HCT116 (cell line): Measurements from ENCODE around the gene KMO. TPM values are rescaled to one million over a fixed set of nuclear protein-coding genes. Genes with fewer than 3 reads are reported as not detected.

Source experiments
- ATAC-seq: fragments of 200-7000 bp; cut with Tn5 transposase; 2 replicates; pipeline ENCODE4 v1.9.1; 2020; ENCODE audit warnings: mild to moderate bottlenecking, moderate library complexity
- BruUV-seq: library from RNA; stranded (reverse); fragments of 400-500 nt; replicated peaks from 2 replicates; lab custom pipeline; 2021; lab: Mats Ljungman, UMichigan
- CTCF ChIA-PET: fragments of 300-600 bp; sonication (Branson Sonifier 250); formaldehyde crosslinking; loops from one replicate; lab custom pipeline; 2021; ENCODE audit warnings: antibody characterized with exemption; lab: Charles Lee
- POLR2A ChIA-PET: fragments of 300-600, 350-600 bp; sonication (Branson Sonifier 250); formaldehyde crosslinking; loops from one replicate; lab custom pipeline; 2021; ENCODE audit warnings: antibody characterized with exemption; lab: Charles Lee
- RAD21 ChIA-PET, 2 experiments: fragments of 300-600 bp; sonication (Branson Sonifier 250); formaldehyde crosslinking; loops; one replicate each; lab custom pipeline; 2023; ENCODE audit warnings: low total read pairs in 2 of 2; ENCODE audit not compliant: uncharacterized antibody in 2 of 2, unreplicated experiment in 2 of 2, low non-redundant PET in 1 of 2; lab: Charles Lee
- DNase-seq: peaks from one replicate; pipeline ENCODE4 v3.0.0-alpha.2; 2010; ENCODE audit warnings: low read depth, low spot score
- H2AFZ ChIP-seq: fragments of 200-600 bp; shearing (Covaris generic), sonication (generic); 2 replicates; pipeline ENCODE4 v1.6.1; 2017; ENCODE audit warnings: low read depth, mixed run types, mixed read lengths, antibody characterized with exemption, low read length; ENCODE audit not compliant: poor library complexity, severe bottlenecking
- H3K27ac ChIP-seq: 2 replicates; pipeline ENCODE4 v1.5.1; 2012; ENCODE audit warnings: low read depth, low read length
- H3K27me3 ChIP-seq: fragments of 200-600 bp; sonication (generic); 2 replicates; pipeline ENCODE4 v1.6.1; 2016; ENCODE audit warnings: mixed run types, low read length, mixed read lengths; ENCODE audit not compliant: insufficient read depth
- H3K36me3 ChIP-seq, 2 experiments: fragments of 200-500 bp in 1 of 2; fragments of 200-600 bp in 1 of 2; sonication (Bioruptor generic) in 1 of 2; sonication (generic) in 1 of 2; 2 replicates each; pipeline versions ENCODE4 v1.5.1 to v1.6.1; 2014 to 2016; ENCODE audit warnings: low read length in 2 of 2, inconsistent platforms in 1 of 2, mixed read lengths in 1 of 2, mixed run types in 1 of 2; ENCODE audit not compliant: insufficient read depth in 2 of 2, control insufficient read depth in 1 of 2
- H3K4me1 ChIP-seq, 2 experiments: fragments of 200-600 bp in 1 of 2; sonication (generic) in 1 of 2; 2 replicates each; pipeline versions ENCODE4 v1.5.1 to v1.6.1; 2012 to 2017; ENCODE audit warnings: low read length in 2 of 2, inconsistent platforms in 1 of 2, mild to moderate bottlenecking in 1 of 2, mixed read lengths in 1 of 2, mixed run types in 1 of 2, moderate library complexity in 1 of 2; ENCODE audit not compliant: insufficient read depth in 2 of 2, control insufficient read depth in 1 of 2
- H3K4me2 ChIP-seq: fragments of 200-600 bp; sonication (generic); 2 replicates; pipeline ENCODE4 v1.6.1; 2017; ENCODE audit warnings: mixed run types, low read length, mixed read lengths
- H3K4me3 ChIP-seq, 2 experiments: fragments of 200-600 bp in 1 of 2; sonication (generic) in 1 of 2; replicated peaks in 1 of 2; 2 replicates each; pipeline ENCODE4 v1.5.1; 2011 to 2016; ENCODE audit warnings: low read length in 2 of 2, control low read depth in 1 of 2, low read depth in 1 of 2, mild to moderate bottlenecking in 1 of 2, mixed read lengths in 1 of 2, mixed run types in 1 of 2
- H3K79me2 ChIP-seq: fragments of 200-600 bp; sonication (generic); 2 replicates; pipeline ENCODE4 v1.6.1; 2017; ENCODE audit warnings: mild to moderate bottlenecking, mixed run types, low read length, moderate library complexity, mixed read lengths; ENCODE audit not compliant: insufficient read depth
- H3K9ac ChIP-seq: fragments of 200-600 bp; sonication (generic); 2 replicates; pipeline ENCODE4 v1.6.1; 2016; ENCODE audit warnings: low read length, mixed read lengths
- H3K9me2 ChIP-seq: fragments of 200-600 bp; sonication (generic), shearing (Covaris generic); 2 replicates; pipeline ENCODE4 v1.6.1; 2017; ENCODE audit warnings: mixed run types, mild to moderate bottlenecking, moderate library complexity; ENCODE audit not compliant: insufficient read depth
- H3K9me3 ChIP-seq, 2 experiments: fragments of 200-500 bp in 1 of 2; fragments of 200-600 bp in 1 of 2; sonication (Bioruptor generic) in 1 of 2; sonication (generic) in 1 of 2; 2 replicates each; pipeline ENCODE4 v1.6.1; 2014 to 2017; ENCODE audit warnings: low read length in 2 of 2, mixed read lengths in 2 of 2, inconsistent platforms in 1 of 2, low read depth in 1 of 2, mild to moderate bottlenecking in 1 of 2, mixed run types in 1 of 2, moderate library complexity in 1 of 2; ENCODE audit not compliant: control insufficient read depth in 1 of 2, insufficient read depth in 1 of 2
- H4K20me1 ChIP-seq: fragments of 200-600 bp; sonication (generic), shearing (Covaris generic); 2 replicates; pipeline ENCODE4 v1.6.1; 2017; ENCODE audit warnings: mixed run types, mild to moderate bottlenecking, moderate library complexity; ENCODE audit not compliant: insufficient read depth
- CBX3 ChIP-seq: IDR thresholded peaks from 2 replicates; pipeline ENCODE4 v1.6.1; 2012; ENCODE audit warnings: low read depth
- CEBPB ChIP-seq: IDR thresholded peaks from 2 replicates; pipeline ENCODE4 v1.6.1; 2012; ENCODE audit warnings: low read depth
- EGR1 ChIP-seq: IDR thresholded peaks from 2 replicates; pipeline ENCODE4 v1.6.1; 2012; ENCODE audit warnings: low read depth
- ELF1 ChIP-seq: IDR thresholded peaks from 2 replicates; pipeline ENCODE4 v1.6.1; 2012; ENCODE audit warnings: low read depth, borderline replicate concordance
- JUND ChIP-seq: IDR thresholded peaks from 2 replicates; pipeline ENCODE4 v1.6.1; 2012
- POLR2A ChIP-seq: IDR thresholded peaks from 2 replicates; pipeline ENCODE4 v1.7.0; 2011; ENCODE audit warnings: borderline replicate concordance; ENCODE audit not compliant: insufficient read depth, insufficient read length; ENCODE audit errors: extremely low read depth
- POLR2AphosphoS5 ChIP-seq: IDR thresholded peaks from 2 replicates; pipeline ENCODE4 v1.6.1; 2011; ENCODE audit warnings: mild to moderate bottlenecking, low read depth, low read length, moderate library complexity
- SIN3A ChIP-seq: IDR thresholded peaks from 2 replicates; pipeline ENCODE4 v1.6.1; 2012; ENCODE audit warnings: low read depth
- SP1 ChIP-seq: IDR thresholded peaks from 2 replicates; pipeline ENCODE4 v1.6.1; 2012; ENCODE audit warnings: low read depth
- SRF ChIP-seq: IDR thresholded peaks from 2 replicates; pipeline ENCODE4 v1.6.1; 2012; ENCODE audit warnings: low read depth
- TCF7L2 ChIP-seq: IDR thresholded peaks from 2 replicates; pipeline ENCODE4 v1.7.0; 2011; ENCODE audit warnings: borderline replicate concordance, inconsistent platforms; ENCODE audit not compliant: insufficient read depth, insufficient read length; ENCODE audit errors: extremely low read depth
- ZFX ChIP-seq: fragments of 450-650 bp; IDR thresholded peaks from 2 replicates; pipeline ENCODE4 v1.6.1; 2017
- intact Hi-C: fragments of 100-400 bp; cut with micrococcal nuclease; formaldehyde crosslinking; loops from 2 replicates; pipeline ENCODE4 v1.10.0; 2022
- total RNA-seq: library from RNA; stranded (reverse); gene quantifications from one replicate; pipeline ENCODE4 v1.2.1, GENCODE V29; 2021; ENCODE audit not compliant: unreplicated experiment
- TF ChIP-seq, protein P1 (sequence below): IDR thresholded peaks from 2 replicates; pipeline ENCODE4 v1.6.1; 2012; ENCODE audit warnings: low read depth
- TF ChIP-seq, protein P2 (sequence below): IDR thresholded peaks from 2 replicates; pipeline ENCODE4 v1.6.1; 2012
- TF ChIP-seq, protein P3 (sequence below): IDR thresholded peaks from 2 replicates; pipeline ENCODE4 v1.6.1; 2011; ENCODE audit warnings: mild to moderate bottlenecking, low read length, moderate library complexity; ENCODE audit not compliant: insufficient replicate concordance; ENCODE audit errors: extremely low read depth
- TF ChIP-seq, protein P4 (sequence below): IDR thresholded peaks from 2 replicates; pipeline ENCODE4 v1.6.1; 2012

Gene KMO
- total RNA-seq, 1 experiment from 2014 or later = not detected

DNA sequence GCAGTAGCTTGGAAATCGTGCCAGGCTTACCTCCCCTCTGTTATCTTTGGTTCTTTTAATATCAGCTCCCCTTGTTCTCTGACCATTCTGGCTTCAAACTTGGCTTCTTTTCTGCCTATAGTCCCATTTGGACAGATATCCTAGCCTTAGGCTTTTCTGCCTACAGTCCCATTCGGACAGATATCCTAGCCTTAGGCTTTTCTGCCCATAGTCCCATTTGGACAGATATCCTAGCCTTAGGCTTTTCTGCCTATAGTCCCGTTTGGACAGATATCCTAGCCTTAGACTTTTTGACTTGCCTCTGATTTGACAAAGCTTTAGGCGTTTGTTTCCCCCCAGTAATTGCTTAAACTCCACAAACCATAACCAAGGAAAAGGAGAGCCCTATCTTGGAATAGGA, 82.4 kb downstream of the KMO start:
- H3K9me2 ChIP-seq = no peaks in the 10 kb centered on the region
- H3K27ac ChIP-seq = no peak overlapping the region
- RAD21 ChIA-PET = no interaction called here
- ATAC-seq (no peak), DNase-seq (no peak)
- H3K36me3 ChIP-seq = no peaks in the 10 kb centered on the region
- no peaks in the 10 kb centered on the region for H3K9me3 ChIP-seq
- no peak overlapping the region for H2AFZ ChIP-seq
- H3K9ac ChIP-seq = no peak overlapping the region
- POLR2A ChIA-PET = no interaction called here
- no peaks in the 10 kb centered on the region for H4K20me1 ChIP-seq
- no peak overlapping the region for H3K4me2 ChIP-seq
- peaks cover 0 to 5% of the 10 kb centered on the region in 2 experiments; a peak in 1 of 4 replicates for H3K4me1 ChIP-seq
- no peak for TF ChIP-seq CEBPB
- TF ChIP-seq SIN3A = no peak
- no peak for TF ChIP-seq SP1
- TF ChIP-seq, protein P1, sequence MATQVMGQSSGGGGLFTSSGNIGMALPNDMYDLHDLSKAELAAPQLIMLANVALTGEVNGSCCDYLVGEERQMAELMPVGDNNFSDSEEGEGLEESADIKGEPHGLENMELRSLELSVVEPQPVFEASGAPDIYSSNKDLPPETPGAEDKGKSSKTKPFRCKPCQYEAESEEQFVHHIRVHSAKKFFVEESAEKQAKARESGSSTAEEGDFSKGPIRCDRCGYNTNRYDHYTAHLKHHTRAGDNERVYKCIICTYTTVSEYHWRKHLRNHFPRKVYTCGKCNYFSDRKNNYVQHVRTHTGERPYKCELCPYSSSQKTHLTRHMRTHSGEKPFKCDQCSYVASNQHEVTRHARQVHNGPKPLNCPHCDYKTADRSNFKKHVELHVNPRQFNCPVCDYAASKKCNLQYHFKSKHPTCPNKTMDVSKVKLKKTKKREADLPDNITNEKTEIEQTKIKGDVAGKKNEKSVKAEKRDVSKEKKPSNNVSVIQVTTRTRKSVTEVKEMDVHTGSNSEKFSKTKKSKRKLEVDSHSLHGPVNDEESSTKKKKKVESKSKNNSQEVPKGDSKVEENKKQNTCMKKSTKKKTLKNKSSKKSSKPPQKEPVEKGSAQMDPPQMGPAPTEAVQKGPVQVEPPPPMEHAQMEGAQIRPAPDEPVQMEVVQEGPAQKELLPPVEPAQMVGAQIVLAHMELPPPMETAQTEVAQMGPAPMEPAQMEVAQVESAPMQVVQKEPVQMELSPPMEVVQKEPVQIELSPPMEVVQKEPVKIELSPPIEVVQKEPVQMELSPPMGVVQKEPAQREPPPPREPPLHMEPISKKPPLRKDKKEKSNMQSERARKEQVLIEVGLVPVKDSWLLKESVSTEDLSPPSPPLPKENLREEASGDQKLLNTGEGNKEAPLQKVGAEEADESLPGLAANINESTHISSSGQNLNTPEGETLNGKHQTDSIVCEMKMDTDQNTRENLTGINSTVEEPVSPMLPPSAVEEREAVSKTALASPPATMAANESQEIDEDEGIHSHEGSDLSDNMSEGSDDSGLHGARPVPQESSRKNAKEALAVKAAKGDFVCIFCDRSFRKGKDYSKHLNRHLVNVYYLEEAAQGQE = no peak
- no peak for TF ChIP-seq ELF1
- TF ChIP-seq, protein P2, sequence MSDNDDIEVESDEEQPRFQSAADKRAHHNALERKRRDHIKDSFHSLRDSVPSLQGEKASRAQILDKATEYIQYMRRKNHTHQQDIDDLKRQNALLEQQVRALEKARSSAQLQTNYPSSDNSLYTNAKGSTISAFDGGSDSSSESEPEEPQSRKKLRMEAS = no peak
- no peak for TF ChIP-seq SRF
- no peak for TF ChIP-seq JUND
- no peak for TF ChIP-seq TCF7L2
- no peak for TF ChIP-seq ZFX
- no peak for TF ChIP-seq EGR1
- TF ChIP-seq, protein P3, sequence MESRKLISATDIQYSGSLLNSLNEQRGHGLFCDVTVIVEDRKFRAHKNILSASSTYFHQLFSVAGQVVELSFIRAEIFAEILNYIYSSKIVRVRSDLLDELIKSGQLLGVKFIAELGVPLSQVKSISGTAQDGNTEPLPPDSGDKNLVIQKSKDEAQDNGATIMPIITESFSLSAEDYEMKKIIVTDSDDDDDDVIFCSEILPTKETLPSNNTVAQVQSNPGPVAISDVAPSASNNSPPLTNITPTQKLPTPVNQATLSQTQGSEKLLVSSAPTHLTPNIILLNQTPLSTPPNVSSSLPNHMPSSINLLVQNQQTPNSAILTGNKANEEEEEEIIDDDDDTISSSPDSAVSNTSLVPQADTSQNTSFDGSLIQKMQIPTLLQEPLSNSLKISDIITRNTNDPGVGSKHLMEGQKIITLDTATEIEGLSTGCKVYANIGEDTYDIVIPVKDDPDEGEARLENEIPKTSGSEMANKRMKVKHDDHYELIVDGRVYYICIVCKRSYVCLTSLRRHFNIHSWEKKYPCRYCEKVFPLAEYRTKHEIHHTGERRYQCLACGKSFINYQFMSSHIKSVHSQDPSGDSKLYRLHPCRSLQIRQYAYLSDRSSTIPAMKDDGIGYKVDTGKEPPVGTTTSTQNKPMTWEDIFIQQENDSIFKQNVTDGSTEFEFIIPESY = no peak
- no peak for TF ChIP-seq CBX3
- TF ChIP-seq POLR2A = no peak
- TF ChIP-seq, protein P4, sequence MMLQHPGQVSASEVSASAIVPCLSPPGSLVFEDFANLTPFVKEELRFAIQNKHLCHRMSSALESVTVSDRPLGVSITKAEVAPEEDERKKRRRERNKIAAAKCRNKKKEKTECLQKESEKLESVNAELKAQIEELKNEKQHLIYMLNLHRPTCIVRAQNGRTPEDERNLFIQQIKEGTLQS = no peak
- no peak for TF ChIP-seq POLR2AphosphoS5
- TF ChIP-seq, all 23 proteins: peak for 0
- BruUV-seq = no TSS peak
- H3K79me2 ChIP-seq = no peaks in the 10 kb centered on the region
- intact Hi-C loops = no loop called here
- no peak overlapping the region for H3K4me3 ChIP-seq
- CTCF ChIA-PET = no interaction called here
- no peaks in the 10 kb centered on the region for H3K27me3 ChIP-seq
